WI38 (cell line): ENCODE data around the gene IDH3B.

Experiments used
- H3K4me3 ChIP-seq: 2 replicates; pipeline ENCODE4 v1.5.1; 2011; ENCODE audit warnings: low read depth, mild to moderate bottlenecking, control low read depth, low read length
- TF ChIP-seq, protein P1 (sequence below): IDR thresholded peaks from 2 replicates; pipeline ENCODE4 v1.5.1; 2012; ENCODE audit warnings: low read depth, mild to moderate bottlenecking, control low read depth, low read length

Gene IDH3B

DNA sequence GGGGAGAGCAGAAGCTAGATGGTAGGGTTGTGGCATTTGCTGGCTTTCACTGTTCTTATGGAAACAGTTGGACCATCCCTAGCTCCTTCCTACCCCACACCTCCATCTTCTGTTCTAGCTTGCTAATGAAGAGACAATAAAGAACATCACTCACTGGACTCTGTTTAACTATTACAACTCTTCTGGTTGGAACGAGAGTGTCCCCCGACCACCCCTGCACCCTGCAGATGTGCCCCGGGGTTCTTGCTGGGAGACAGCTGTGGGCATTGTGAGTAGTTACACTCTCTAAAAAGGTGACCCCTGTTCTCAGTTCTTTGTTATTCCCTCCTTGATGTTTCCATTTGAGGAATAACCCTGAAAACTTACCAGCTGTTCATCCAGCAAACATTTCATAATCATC, 51.9 kb downstream of the IDH3B start:
- no peak overlapping the region for H3K4me3 ChIP-seq
- TF ChIP-seq, protein P1, sequence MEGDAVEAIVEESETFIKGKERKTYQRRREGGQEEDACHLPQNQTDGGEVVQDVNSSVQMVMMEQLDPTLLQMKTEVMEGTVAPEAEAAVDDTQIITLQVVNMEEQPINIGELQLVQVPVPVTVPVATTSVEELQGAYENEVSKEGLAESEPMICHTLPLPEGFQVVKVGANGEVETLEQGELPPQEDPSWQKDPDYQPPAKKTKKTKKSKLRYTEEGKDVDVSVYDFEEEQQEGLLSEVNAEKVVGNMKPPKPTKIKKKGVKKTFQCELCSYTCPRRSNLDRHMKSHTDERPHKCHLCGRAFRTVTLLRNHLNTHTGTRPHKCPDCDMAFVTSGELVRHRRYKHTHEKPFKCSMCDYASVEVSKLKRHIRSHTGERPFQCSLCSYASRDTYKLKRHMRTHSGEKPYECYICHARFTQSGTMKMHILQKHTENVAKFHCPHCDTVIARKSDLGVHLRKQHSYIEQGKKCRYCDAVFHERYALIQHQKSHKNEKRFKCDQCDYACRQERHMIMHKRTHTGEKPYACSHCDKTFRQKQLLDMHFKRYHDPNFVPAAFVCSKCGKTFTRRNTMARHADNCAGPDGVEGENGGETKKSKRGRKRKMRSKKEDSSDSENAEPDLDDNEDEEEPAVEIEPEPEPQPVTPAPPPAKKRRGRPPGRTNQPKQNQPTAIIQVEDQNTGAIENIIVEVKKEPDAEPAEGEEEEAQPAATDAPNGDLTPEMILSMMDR: no peak

DNA sequence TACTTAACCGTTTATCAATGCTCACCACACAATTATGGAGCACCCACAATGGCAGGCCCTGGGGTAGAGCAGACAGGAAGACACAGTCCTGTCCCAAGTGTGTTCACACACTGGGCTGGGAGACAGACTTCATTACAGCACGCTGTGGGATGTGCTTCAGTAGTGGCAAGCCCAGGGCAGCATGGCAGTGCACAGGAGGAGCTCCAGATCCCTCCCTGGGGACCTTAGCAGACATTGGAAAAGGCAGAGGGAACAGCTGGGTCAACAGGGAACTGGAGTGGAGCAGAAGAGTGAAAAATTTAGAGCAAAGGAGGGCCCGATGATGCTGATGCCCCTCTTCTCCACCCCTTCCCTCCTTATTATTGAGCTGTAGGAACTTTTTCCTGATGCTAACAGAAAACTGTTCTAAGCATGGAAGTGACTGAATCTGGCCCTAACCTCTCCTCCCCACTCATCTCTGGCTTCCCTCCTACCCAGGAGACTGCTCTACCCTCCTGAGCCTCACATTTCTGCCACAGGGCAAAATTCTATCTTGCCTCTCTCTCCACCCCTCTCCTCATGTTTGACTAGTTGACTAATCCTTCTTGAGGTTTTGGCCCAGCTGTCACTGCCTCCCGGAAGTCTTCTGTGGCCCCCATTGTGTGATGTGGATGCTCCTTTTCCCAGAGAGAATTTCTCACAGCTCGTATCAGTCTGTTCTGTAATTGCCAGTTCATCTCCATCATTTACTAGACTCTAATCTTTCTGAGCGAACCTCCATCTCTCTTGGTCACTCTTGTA, 52.9 kb downstream of the IDH3B start:
- no peak overlapping the region for H3K4me3 ChIP-seq
- TF ChIP-seq, protein P1: no peak

DNA sequence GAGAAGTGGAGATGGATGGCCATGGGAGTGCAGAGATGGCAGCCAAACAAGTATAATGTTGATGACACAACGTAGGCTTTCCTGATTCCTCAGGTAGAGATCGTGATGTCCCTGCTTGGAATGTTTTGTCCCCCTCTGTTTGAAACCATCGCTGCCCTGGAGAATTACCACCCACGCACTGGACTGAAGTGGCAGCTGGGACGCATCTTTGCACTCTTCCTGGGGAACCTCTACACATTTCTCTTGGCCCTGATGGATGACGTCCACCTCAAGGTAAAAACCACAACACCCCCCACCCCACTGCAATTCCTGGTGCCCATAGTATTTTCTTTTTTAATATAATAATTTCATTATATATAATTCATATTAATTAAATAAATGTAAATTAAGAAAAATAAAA, 53.7 kb downstream of the IDH3B start:
- no peak overlapping the region for H3K4me3 ChIP-seq
- TF ChIP-seq, protein P1: no peak
